HUES64 (cell line): ENCODE data around the gene OR6B2.
A peak's percentile ranks its signal among the peaks of the same experiment; 100 is the strongest.

Experiments used
- H3K27ac ChIP-seq: 2 replicates; pipeline ENCODE4 v1.7.0; 2013; ENCODE audit warnings: low read depth, low read length, inconsistent platforms
- H3K27me3 ChIP-seq: 2 replicates; pipeline ENCODE4 v1.6.1; 2013; ENCODE audit warnings: mild to moderate bottlenecking, low read length; ENCODE audit not compliant: insufficient read depth
- H3K36me3 ChIP-seq: 2 replicates; pipeline ENCODE4 v1.6.1; 2013; ENCODE audit warnings: mild to moderate bottlenecking, low read length; ENCODE audit not compliant: insufficient read depth
- H3K4me1 ChIP-seq: 2 replicates; pipeline ENCODE4 v1.6.1; 2013; ENCODE audit warnings: mild to moderate bottlenecking, low read length, moderate library complexity; ENCODE audit not compliant: insufficient read depth
- H3K4me3 ChIP-seq: 2 replicates; pipeline ENCODE4 v1.5.1; 2013; ENCODE audit warnings: mild to moderate bottlenecking, low read length, moderate library complexity
- H3K9ac ChIP-seq: 2 replicates; pipeline ENCODE4 v1.6.1; 2013; ENCODE audit warnings: mild to moderate bottlenecking, low read depth, low read length
- H3K9me3 ChIP-seq: 2 replicates; pipeline ENCODE4 v1.6.1; 2013; ENCODE audit warnings: low read depth, low read length; ENCODE audit not compliant: insufficient read depth
- WGBS: fragments of 150-250, 120-280 bp; methylation state at CpG from one replicate; pipeline ENCODE4 v1.1.7; 2013; ENCODE audit warnings: missing lambda C conversion rate; 5-methylcytosine and 5-hydroxymethylcytosine counted together

OR6B2 gene

DNA sequence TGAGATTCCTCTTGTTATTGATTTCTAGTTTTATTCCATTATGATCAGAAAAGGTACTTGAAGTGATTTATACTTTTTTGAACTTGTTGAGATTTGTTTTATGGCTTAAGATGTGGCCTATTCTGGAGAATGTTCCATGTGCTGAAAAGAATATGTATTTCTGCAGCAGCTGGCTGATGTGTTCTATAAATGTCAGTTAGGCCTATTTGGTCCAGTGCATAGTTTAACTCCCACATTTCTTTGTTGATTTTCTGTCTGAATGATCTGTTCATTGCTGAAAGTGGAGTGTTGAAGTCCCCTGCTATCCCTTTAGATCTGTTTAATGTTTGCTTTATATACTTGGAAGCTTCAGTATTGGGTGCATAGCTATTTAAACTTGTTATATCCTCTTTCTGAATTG lies 7.1 kb upstream of the OR6B2 start:
- no peak overlapping the region for H3K9ac ChIP-seq
- no peaks in the 10 kb centered on the region for H3K9me3 ChIP-seq
- no peak overlapping the region for H3K4me3 ChIP-seq
- H3K27me3 ChIP-seq: peaks cover 53% of the 10 kb centered on the region
- no peaks in the 10 kb centered on the region for H3K4me1 ChIP-seq
- H3K36me3 ChIP-seq: no peaks in the 10 kb centered on the region
- no peak overlapping the region for H3K27ac ChIP-seq

DNA sequence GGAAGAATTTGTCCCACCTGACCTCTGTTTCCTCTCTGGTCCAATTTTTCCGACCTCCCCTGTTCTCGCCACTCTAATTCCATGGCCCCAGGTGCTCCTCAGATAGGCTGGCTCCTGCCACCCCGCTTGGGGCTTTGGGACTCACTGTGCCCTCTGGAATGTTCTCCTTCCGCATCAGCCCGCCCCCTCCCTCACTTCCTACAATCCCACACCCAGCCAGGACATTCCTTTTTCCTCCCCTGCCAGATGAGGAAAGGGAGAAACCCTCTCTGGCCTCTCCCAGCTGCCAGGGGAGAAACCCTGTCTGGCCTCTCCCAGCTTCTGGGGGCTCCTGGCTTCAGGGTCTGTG lies 3.1 kb upstream of the OR6B2 start:
- no peaks in the 10 kb centered on the region for H3K9me3 ChIP-seq
- H3K36me3 ChIP-seq: no peaks in the 10 kb centered on the region
- no peak overlapping the region for H3K27ac ChIP-seq
- H3K4me3 ChIP-seq: no peak overlapping the region
- H3K4me1 ChIP-seq: no peaks in the 10 kb centered on the region
- H3K9ac ChIP-seq: no peak overlapping the region
- peaks cover 50% of the 10 kb centered on the region for H3K27me3 ChIP-seq
- 61% methylated on average over 5 of the region's 5 CpGs for WGBS

DNA sequence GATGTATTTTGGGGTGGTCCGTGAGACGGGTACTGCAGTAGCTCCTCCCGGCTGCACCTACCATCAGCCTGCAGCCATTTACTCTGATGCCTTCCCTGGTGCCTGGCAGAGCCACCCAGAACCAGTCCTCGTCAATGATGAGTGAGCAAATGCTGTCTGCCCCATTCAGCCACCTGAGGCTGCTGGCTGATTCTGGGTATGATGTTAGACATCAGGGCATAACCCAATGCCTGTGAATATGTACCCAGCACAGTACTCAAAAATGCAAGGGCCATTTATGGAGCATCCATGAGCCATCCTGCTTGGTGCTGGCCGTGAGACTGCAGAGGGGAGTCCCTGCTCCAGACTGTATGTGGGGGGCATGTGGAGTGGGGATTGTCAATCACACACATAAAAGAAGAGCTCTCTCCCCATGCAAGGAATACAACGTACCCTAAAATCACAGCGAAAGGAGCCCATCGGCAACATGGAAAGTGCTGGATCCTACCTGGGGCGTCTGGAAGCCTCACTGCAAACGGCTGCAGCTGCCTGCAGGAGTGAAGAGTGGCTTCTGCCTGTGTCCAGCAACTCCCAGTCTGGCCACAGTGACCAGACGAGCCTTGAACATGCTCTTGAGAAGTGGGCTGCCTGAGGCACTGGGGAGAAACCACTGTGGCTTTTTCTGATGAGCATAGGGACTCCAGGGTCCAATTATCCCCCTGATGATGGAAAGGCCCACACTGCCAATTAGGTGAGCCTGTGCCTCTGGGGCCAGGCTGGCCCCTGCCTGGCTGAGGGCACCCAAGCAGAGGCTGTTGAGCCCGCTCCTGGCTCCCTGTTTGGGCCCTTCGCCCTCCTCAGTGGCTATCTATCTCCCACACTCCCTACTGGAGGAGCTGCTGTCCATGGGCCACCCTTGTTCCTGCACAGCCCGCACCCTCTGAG lies 2.4 kb upstream of the OR6B2 start:
- 88% methylated on average over 14 of the region's 14 CpGs for WGBS
- H3K36me3 ChIP-seq: no peaks in the 10 kb centered on the region
- peaks cover 48% of the 10 kb centered on the region for H3K27me3 ChIP-seq
- H3K4me1 ChIP-seq: no peaks in the 10 kb centered on the region
- no peak overlapping the region for H3K9ac ChIP-seq
- H3K27ac ChIP-seq: no peak overlapping the region
- H3K4me3 ChIP-seq: no peak overlapping the region
- H3K9me3 ChIP-seq: no peaks in the 10 kb centered on the region

DNA sequence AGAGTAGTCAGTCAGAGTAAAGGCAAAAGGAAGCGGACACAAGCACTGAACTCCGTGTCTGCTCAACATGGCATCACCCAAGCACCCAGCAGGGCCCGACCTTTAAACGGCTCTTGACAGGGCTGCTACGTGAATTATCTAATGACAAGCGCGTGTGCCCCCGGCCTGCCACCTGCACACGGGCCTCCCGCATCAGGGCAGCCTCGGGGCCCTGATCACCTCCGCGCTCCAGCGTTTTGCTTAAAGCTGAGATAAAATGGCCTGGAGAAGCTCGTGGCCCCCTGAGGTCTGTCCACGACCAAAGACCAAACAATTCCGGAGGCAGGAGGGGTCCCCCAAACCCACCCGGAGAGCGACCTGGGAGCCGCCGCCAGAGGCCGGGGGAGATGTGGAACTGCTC lies 5.5 kb downstream of the OR6B2 start:
- Histone ChIP-seq H3K36me3 (peaks cover 17% of the 10 kb centered on the region), H3K27me3 (peaks cover 6% of the 10 kb centered on the region; the same call in 1 of the 2 replicates), H3K27ac (no peak overlapping the region), H3K4me3 (peak overlapping the region; percentile 99), H3K9ac (peak overlapping the region; percentile 94), H3K4me1 (peaks cover 8% of the 10 kb centered on the region; the same call in 1 of the 2 replicates), H3K9me3 (no peaks in the 10 kb centered on the region)
- under 1% methylated on average over 22 of the region's 22 CpGs for WGBS

DNA sequence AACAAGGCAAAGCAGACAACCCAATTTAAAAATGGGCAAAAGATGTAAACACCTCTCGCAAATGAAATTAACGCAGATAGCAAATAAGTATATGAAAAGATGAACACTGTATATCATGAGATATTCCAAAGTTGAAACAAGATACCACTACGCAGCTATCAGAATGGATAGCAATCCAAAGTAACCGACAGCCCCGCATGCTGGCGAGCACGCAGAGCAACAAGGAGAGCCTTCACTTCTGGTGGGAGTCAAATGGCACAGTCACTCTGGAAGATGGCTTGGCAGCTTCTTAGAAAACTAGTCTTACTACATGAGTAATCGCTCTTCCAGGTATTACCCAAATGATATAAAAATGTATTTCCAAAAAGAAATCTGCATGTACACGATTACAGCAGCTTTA lies 6.4 kb downstream of the OR6B2 start:
- Histone ChIP-seq H3K27me3 (peaks cover 6% of the 10 kb centered on the region; the same call in 1 of the 2 replicates), H3K4me3 (peak overlapping the region; percentile 99), H3K27ac (no peak overlapping the region), H3K9ac (no peak overlapping the region), H3K4me1 (peaks cover 8% of the 10 kb centered on the region; the same call in 1 of the 2 replicates), H3K36me3 (peaks cover 25% of the 10 kb centered on the region), H3K9me3 (no peaks in the 10 kb centered on the region)
- 87% methylated on average over 7 of the region's 9 CpGs for WGBS

DNA sequence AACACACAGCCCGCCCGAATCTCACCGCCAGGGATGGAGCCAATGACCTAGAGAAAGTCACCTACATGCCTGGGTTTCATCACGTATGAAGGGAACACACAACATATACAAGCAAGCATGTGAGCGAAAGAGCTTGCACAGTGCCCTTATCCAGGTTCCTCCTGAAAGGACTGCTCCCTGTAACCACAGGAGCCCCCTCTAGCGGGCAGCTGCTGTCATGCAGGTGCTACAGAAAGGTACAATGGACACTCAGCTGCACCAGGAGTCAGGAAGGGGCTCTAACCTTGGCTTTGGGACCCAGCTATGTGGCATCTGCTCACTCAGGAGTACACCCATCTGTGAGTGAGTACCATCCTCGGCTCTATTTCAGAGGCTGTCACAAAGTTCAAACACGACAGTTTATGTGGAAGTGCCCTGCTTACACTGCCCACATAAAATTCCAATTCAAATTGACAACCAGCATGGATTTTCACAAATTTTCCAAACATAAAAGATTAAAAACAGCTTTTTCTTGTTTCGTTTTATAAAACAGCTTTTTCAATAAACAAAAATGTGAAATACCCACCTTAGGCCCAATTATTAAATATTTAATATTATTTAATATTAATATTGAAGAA lies 8.6 kb downstream of the OR6B2 start:
- Histone ChIP-seq H3K27me3 (no peaks in the 10 kb centered on the region), H3K27ac (no peak overlapping the region), H3K36me3 (peaks cover 47% of the 10 kb centered on the region), H3K4me1 (peaks cover 8% of the 10 kb centered on the region; the same call in 1 of the 2 replicates), H3K9ac (no peak overlapping the region), H3K9me3 (no peaks in the 10 kb centered on the region), H3K4me3 (no peak overlapping the region)
- 66% methylated on average over 9 of the region's 9 CpGs for WGBS

DNA sequence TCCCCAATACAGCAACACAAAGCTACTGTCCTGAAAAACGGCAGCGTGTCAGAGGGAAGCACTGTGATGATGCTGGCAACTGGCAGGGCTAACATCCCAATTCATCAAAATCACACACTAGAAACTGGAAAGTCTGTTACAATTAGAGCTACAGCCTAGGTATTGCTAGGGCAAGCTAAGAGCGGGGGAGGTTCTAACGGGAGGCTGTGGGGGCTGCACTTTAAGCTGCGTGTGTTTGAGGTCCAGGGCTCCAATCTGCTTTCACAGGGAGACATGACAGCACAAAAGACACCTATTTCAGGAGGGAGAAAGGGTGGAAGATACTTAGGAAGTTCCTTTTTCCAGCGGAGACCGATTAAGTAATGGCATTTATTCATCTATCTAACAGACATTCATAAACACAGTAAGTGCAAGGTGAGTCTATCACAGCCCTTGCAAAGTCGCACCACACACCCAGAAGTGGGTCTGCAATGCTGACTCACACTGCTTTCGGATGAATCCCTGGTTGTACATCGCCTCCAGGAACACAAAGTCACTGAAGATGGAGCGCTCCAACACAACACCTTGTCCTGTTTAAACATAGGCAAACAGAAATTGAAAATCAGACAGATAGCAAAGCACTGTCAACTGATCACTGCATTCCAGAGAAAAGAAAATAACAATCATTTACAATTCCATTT lies 12.0 kb downstream of the OR6B2 start:
- no peak overlapping the region for H3K27ac ChIP-seq
- 95% methylated on average over 11 of the region's 11 CpGs for WGBS
- H3K4me1 ChIP-seq: no peaks in the 10 kb centered on the region
- H3K27me3 ChIP-seq: no peaks in the 10 kb centered on the region
- no peak overlapping the region for H3K4me3 ChIP-seq
- H3K36me3 ChIP-seq: peaks cover 78% of the 10 kb centered on the region
- H3K9ac ChIP-seq: no peak overlapping the region
- H3K9me3 ChIP-seq: no peaks in the 10 kb centered on the region

DNA sequence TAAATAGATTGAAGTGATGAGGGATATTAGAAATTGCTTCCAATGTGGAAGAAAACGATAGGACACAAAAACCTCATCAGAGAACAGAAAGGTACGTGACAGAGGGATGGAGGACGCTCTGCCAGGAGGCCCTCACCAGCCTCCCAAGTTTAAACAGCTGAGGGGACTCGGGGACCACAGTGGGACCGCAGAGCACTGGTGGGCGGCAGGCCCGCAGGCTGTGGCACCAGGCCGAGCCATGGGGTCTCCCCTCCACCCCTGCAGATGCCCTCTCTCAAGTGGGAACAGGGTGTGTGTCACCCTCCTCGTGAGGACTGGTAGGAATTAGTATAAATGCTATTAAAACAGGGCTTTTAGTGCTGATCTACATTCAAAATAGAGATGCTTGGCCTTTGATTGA lies 15.9 kb downstream of the OR6B2 start:
- H3K36me3 ChIP-seq: peaks cover 97% of the 10 kb centered on the region

DNA sequence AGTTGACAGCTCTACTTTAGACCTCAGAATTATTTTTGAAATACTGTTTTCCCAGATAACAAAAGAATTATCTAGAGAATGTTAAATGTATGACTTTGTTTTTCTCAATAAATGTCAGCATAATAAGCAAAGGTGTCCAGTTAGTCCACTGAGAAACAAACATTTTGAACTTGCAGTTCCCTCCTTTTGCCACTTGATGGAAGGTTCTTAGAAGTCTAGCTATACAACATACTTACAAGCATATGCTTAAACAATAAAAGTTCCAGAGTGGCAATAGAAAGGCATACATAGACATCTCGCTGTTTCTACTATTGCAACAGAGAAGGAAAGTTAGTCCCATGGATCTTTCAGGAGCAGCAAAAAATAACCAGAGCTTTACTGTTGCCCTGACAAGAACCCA lies 16.9 kb downstream of the OR6B2 start:
- no peak overlapping the region for H3K4me3 ChIP-seq
- WGBS: 97% methylated on average over 1 of the region's 1 CpG

More for the DNA sequence above, 15.9 kb downstream of the OR6B2 start:
- no peak overlapping the region for H3K27ac ChIP-seq
- H3K9ac ChIP-seq: no peak overlapping the region
- no peaks in the 10 kb centered on the region for H3K9me3 ChIP-seq
- no peak overlapping the region for H3K4me3 ChIP-seq
- no peaks in the 10 kb centered on the region for H3K27me3 ChIP-seq
- H3K4me1 ChIP-seq: no peaks in the 10 kb centered on the region
- 93% methylated on average over 9 of the region's 9 CpGs for WGBS

DNA sequence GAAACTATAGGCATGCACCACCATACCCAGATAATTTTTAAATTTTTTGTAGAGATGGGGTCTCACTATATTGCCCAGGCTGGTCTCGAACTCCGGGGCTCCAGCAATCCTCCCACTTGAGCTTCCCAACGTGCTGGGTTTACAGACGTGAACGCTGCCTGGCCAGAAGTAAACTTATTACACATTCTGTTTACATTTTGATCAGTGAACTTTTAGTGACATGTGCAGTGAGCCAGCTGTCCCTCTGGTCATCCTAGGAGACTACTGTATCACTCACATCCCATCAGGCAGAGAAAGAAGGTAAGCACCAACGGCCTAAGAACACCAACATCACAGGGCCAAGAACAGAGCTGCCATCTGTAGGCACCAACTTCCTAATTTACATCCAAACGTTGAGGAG lies 27.2 kb downstream of the OR6B2 start:
- H3K9ac ChIP-seq: no peak overlapping the region
- no peak overlapping the region for H3K4me3 ChIP-seq
- H3K27ac ChIP-seq: no peak overlapping the region
- no peaks in the 10 kb centered on the region for H3K9me3 ChIP-seq
- H3K4me1 ChIP-seq: no peaks in the 10 kb centered on the region
- H3K36me3 ChIP-seq: peaks cover 90% of the 10 kb centered on the region
- 94% methylated on average over 7 of the region's 7 CpGs for WGBS
- no peaks in the 10 kb centered on the region for H3K27me3 ChIP-seq

More for the DNA sequence above, 16.9 kb downstream of the OR6B2 start:
- no peaks in the 10 kb centered on the region for H3K27me3 ChIP-seq
- no peak overlapping the region for H3K27ac ChIP-seq
- no peaks in the 10 kb centered on the region for H3K9me3 ChIP-seq
- H3K36me3 ChIP-seq: peaks cover 97% of the 10 kb centered on the region
- no peaks in the 10 kb centered on the region for H3K4me1 ChIP-seq
- no peak overlapping the region for H3K9ac ChIP-seq

DNA sequence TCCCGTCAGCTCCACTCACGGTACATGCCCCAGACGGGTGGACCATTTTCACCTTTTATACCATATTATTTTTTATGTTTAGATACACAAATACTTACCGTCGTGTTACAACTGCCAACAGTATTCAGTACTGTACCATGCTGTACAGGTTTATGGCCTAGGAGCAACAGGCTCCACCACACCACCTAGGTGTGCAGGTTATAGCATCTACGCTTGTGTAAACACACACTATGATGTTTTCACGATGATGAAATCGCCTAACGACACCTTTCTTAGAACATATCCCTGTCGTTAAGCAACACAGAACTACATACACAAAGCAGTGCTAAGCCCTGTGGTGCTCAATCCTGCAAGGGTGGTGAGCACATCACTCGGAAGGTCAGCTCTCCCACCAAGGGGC lies 29.6 kb downstream of the OR6B2 start:
- Histone ChIP-seq H3K36me3 (peaks cover 68% of the 10 kb centered on the region), H3K9ac (no peak overlapping the region), H3K27ac (no peak overlapping the region), H3K9me3 (no peaks in the 10 kb centered on the region), H3K27me3 (no peaks in the 10 kb centered on the region), H3K4me1 (no peaks in the 10 kb centered on the region), H3K4me3 (no peak overlapping the region)
- WGBS: 96% methylated on average over 11 of the region's 11 CpGs
